NB4 (cell line): ENCODE measurements around the gene BACE1.

Experiments used
- DNase-seq: peaks from one replicate; pipeline ENCODE4 v3.0.0; 2010; ENCODE audit warnings: low read depth
- H3K4me3 ChIP-seq: one replicate; pipeline ENCODE4 v1.5.1; 2011; ENCODE audit warnings: mild to moderate bottlenecking, low read depth, low read length, moderate library complexity
- MYC ChIP-seq: IDR thresholded peaks from 2 replicates; pipeline ENCODE4 v1.6.1; 2011; ENCODE audit warnings: low read depth, low read length
- POLR2A ChIP-seq: IDR thresholded peaks from 2 replicates; pipeline ENCODE4 v1.6.1; 2011; ENCODE audit warnings: mild to moderate bottlenecking; ENCODE audit not compliant: insufficient read length; ENCODE audit errors: extremely low read depth
- TF ChIP-seq, protein P1 (sequence below): IDR thresholded peaks from one replicate; pipeline ENCODE4 v1.5.1; 2012; ENCODE audit warnings: low read depth, low read length
- TF ChIP-seq, protein P2 (sequence below): IDR thresholded peaks from 2 replicates; pipeline ENCODE4 v1.6.1; 2011; ENCODE audit warnings: low read depth, low read length

The BACE1 gene

DNA sequence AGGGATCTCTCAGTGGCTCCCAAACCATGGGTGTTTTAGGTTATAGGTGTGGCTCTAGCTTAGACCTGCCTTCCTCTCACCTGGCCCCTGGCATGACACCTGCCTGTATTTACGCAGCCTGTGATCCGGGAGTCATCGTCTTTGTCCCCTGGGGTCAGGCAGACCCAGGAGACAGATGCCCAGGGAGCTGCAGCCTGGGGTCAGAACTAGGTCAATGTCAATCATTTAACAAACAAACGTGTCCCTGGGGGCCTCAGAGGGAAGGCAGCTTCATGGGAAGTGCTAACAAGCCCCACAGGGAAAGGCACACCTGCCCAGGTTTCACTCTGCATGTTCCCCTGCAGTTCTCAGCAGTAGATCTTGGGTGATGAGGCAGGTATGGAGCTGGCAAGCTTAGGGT, 13.0 kb downstream of the BACE1 start:
- H3K4me3 ChIP-seq, result no peak overlapping the region
- TF ChIP-seq POLR2A (no peak), MYC (no peak)
- TF ChIP-seq, protein P1, sequence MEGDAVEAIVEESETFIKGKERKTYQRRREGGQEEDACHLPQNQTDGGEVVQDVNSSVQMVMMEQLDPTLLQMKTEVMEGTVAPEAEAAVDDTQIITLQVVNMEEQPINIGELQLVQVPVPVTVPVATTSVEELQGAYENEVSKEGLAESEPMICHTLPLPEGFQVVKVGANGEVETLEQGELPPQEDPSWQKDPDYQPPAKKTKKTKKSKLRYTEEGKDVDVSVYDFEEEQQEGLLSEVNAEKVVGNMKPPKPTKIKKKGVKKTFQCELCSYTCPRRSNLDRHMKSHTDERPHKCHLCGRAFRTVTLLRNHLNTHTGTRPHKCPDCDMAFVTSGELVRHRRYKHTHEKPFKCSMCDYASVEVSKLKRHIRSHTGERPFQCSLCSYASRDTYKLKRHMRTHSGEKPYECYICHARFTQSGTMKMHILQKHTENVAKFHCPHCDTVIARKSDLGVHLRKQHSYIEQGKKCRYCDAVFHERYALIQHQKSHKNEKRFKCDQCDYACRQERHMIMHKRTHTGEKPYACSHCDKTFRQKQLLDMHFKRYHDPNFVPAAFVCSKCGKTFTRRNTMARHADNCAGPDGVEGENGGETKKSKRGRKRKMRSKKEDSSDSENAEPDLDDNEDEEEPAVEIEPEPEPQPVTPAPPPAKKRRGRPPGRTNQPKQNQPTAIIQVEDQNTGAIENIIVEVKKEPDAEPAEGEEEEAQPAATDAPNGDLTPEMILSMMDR, result no peak
- TF ChIP-seq, protein P2, sequence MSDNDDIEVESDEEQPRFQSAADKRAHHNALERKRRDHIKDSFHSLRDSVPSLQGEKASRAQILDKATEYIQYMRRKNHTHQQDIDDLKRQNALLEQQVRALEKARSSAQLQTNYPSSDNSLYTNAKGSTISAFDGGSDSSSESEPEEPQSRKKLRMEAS, result no peak
- no peak for DNase-seq

DNA sequence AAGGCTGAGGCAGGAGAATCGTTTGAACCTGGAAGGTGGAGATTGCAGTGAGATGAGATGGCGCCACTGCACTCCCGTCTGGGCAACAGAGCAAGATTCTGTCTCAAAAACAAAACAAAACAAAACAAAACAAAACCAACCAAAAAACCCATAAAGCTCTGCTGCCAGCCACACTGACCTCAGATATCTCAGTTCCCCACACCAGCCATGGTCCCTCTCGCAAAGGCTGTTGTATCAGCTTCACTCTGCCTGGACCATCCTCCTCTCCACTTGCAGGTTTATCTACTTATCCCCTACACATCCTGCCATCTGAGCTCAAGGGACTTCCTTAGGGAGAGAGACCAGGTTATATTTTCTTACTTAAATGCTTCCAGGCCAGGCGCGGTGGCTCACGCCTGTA, 13.8 kb downstream of the BACE1 start:
- DNase-seq, result no peak
- TF ChIP-seq MYC (no peak), POLR2A (no peak)
- TF ChIP-seq, protein P2, result no peak
- TF ChIP-seq, protein P1, result no peak
- H3K4me3 ChIP-seq, result no peak overlapping the region

DNA sequence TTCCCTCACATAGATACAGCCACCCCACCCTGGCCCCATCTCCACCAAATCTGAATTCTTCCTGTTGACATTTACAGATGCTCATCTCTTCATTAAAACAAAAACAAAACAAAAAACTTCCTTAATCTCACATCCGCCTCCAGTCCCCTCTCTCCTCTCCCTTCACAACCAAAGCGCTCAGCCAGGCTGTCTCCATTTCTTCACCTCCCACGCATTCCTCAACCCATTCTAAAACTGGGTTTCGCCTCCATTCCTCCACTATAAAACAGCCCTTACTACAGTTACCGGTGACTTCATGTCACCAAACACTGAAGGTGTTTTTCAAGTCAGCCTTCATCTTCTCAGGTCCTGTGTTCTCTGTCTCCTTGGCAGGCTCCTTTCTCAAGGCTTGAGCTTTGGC, 15.3 kb downstream of the BACE1 start:
- TF ChIP-seq MYC (no peak), POLR2A (no peak)
- TF ChIP-seq, protein P2, result no peak
- TF ChIP-seq, protein P1, result no peak
- H3K4me3 ChIP-seq, result no peak overlapping the region
- no peak for DNase-seq

DNA sequence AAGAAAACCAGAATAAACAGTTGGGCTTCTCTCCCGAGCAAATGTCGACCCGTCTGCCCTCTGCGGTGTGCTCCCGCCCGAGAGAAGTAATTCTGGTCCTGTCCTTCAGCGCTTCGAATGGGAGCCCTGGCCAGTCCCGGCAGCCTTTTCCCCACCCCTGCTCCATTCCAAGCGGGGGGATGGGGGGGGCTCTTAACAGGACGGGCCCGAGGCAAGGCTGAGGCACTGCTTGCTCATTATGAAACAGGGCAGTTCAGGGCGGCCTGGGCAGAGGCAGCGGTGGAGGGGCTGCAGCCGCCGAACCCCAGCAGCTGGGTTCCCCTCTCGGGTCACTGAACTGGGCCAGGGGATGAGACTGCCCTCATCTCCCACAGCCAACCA, 15.8 kb downstream of the BACE1 start:
- DNase-seq, result no peak
- no peak overlapping the region for H3K4me3 ChIP-seq
- TF ChIP-seq, protein P1, result no peak
- TF ChIP-seq POLR2A (no peak), MYC (no peak)
- TF ChIP-seq, protein P2, result no peak

DNA sequence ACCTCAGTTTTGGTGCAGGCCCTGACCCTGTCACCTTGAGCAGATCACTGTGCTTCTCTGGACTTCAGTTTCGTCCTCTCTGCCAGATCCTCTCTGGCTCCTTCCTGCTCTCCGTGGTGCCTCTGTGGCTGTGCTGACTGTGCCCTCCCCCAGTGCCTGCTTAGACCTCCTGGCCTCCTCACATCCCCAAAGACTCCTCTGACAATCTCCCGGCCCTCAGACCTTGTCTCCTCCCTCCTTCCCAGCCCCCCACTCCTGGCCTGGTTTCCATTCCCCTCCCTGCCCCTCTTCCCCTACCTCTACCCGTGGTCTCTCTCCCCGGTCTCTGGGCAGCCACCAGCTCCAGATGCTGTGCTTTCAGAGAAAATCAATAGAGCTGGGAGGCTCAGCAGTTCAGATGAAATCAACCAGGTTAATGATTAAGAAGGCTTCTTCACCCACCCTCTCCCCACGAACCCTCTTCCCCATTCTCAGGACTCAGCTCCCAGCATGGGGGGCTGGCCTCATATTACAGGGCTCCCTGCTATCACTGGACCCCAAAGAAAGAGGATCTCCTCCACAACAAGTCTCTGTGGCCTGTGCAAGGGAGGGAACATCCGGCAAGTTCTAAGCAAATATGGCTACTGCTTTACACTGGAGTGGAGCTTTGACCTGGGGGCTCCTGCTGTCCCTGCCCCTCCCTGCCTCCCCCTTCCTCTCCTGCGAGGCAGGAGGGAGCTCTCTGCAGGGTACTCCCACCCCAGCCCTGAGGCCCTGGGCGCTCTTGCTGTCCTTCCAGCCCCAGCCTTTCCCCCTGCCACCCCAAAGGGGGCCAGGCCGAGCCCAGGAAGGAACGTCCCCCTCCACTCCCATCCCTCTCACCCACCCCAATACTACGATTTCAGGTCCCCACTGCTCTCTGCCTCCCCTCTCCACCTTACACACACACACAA, 16.4 kb downstream of the BACE1 start:
- no peak for TF ChIP-seq POLR2A
- no peak for DNase-seq
- no peak overlapping the region for H3K4me3 ChIP-seq

DNA sequence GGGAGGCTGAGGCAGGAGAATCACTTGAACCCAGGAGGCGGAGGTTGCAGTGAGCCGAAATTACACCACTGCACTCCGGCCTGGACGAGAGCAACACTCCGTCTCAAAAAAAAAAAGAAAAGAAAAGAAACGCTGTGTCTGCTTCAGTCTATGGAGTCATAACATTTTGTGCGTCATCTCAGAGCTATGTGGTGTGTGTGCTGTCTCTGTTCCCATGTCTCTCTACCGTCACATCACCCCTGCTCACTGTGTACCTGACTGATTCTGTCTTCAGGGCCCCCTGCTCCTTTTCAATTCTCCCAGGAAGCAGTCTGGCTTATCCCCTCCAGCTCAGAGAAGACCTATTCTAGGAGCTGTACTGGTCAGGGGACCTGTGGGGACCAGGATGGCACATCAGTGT, 17.9 kb downstream of the BACE1 start:
- DNase-seq, result no peak
- no peak overlapping the region for H3K4me3 ChIP-seq
- TF ChIP-seq, protein P1, result no peak
- TF ChIP-seq POLR2A (no peak), MYC (no peak)
- TF ChIP-seq, protein P2, result no peak
